Adrenal gland (tissue), 5 donors: ENCODE results near the gene GRIA3.

Source experiments
- POLR2A ChIP-seq, 2 donors: fragments of 450-650 bp; IDR thresholded peaks; one replicate each; pipeline ENCODE4 v1.6.1; 2017; ENCODE audit warnings: antibody characterized with exemption in 2 of 2, mild to moderate bottlenecking in 2 of 2, moderate library complexity in 1 of 2
- TF ChIP-seq, protein P1 (sequence below), 6 experiments: fragments of 450-650 bp in 4 of 6; fragments of 200-600 bp in 2 of 6; sonication (generic) in 1 of 6; IDR thresholded peaks; 1 replicate in 5 of 6; 2 replicates in 1 of 6; pipeline versions ENCODE4 v1.5.1 to v1.8.0; 2016 to 2021; ENCODE audit warnings: antibody characterized with exemption in 6 of 6, mild to moderate bottlenecking in 2 of 6, moderate library complexity in 1 of 6
- donor health status: DM: no; HTN: no; CAD: no.

DNA sequence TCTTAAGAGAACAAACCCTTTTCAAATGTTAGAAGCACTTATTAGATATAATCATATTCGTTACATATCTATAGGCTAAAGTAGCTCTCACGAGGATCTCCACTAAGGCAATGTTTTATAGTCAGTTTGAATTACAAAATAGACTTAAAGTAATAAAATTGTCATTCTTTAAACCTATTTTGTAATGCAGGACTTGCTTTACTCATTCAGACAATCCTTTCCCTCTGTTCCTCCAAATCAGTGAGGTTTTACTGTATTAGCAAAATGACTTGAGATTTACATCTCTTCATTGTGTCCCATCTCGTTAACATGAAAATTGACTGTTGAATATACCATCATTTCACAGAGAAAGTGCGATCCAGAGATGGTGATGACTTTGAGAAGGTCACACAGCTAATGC, 284.4 kb downstream of the GRIA3 start:
- TF ChIP-seq, protein P1, sequence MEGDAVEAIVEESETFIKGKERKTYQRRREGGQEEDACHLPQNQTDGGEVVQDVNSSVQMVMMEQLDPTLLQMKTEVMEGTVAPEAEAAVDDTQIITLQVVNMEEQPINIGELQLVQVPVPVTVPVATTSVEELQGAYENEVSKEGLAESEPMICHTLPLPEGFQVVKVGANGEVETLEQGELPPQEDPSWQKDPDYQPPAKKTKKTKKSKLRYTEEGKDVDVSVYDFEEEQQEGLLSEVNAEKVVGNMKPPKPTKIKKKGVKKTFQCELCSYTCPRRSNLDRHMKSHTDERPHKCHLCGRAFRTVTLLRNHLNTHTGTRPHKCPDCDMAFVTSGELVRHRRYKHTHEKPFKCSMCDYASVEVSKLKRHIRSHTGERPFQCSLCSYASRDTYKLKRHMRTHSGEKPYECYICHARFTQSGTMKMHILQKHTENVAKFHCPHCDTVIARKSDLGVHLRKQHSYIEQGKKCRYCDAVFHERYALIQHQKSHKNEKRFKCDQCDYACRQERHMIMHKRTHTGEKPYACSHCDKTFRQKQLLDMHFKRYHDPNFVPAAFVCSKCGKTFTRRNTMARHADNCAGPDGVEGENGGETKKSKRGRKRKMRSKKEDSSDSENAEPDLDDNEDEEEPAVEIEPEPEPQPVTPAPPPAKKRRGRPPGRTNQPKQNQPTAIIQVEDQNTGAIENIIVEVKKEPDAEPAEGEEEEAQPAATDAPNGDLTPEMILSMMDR (IDR thresholded peaks at IDR 0.05): no peak
- no peak for TF ChIP-seq POLR2A (IDR thresholded peaks at IDR 0.05)
